IMR-90 (cell line): ENCODE data around the gene DNAJC6.

Experiments
- CTCF ChIP-seq: conservative IDR thresholded peaks from 2 replicates; pipeline ENCODE4 v1.5.1; 2012; ENCODE audit warnings: mild to moderate bottlenecking, low read depth, low read length, improper control_type of control experiment
- ELK1 ChIP-seq: fragments of 150-350 bp; IDR thresholded peaks from 2 replicates; pipeline ENCODE4 v1.6.1; 2016; ENCODE audit warnings: low read depth, mild to moderate bottlenecking, low read length, moderate library complexity, borderline replicate concordance
- MXI1 ChIP-seq: IDR thresholded peaks from 2 replicates; pipeline ENCODE4 v1.6.1; 2012; ENCODE audit warnings: low read depth, mild to moderate bottlenecking, low read length, moderate library complexity, borderline replicate concordance
- POLR2A ChIP-seq: IDR thresholded peaks from 2 replicates; pipeline ENCODE4 v1.6.1; 2012; ENCODE audit warnings: mild to moderate bottlenecking, low read depth, low read length
- RCOR1 ChIP-seq: IDR thresholded peaks from 2 replicates; pipeline ENCODE4 v1.6.1; 2012; ENCODE audit warnings: mild to moderate bottlenecking, low read length, improper control_type of control experiment; ENCODE audit not compliant: insufficient replicate concordance

- TF ChIP-seq MXI1 (no peak), ELK1 (no peak), CTCF (no peak), POLR2A (no peak), RCOR1 (no peak)
Observed at GRCh38 chr1:65409314-65409713, 100.0 kb downstream of the DNAJC6 start.
